ENCODE results near the gene C15orf39.

- TF ChIP-seq, protein P1, sequence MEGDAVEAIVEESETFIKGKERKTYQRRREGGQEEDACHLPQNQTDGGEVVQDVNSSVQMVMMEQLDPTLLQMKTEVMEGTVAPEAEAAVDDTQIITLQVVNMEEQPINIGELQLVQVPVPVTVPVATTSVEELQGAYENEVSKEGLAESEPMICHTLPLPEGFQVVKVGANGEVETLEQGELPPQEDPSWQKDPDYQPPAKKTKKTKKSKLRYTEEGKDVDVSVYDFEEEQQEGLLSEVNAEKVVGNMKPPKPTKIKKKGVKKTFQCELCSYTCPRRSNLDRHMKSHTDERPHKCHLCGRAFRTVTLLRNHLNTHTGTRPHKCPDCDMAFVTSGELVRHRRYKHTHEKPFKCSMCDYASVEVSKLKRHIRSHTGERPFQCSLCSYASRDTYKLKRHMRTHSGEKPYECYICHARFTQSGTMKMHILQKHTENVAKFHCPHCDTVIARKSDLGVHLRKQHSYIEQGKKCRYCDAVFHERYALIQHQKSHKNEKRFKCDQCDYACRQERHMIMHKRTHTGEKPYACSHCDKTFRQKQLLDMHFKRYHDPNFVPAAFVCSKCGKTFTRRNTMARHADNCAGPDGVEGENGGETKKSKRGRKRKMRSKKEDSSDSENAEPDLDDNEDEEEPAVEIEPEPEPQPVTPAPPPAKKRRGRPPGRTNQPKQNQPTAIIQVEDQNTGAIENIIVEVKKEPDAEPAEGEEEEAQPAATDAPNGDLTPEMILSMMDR (IDR thresholded peaks at IDR 0.05; ENCODE audit: borderline replicate concordance, extremely low read depth, low read length, poor library complexity, severe bottlenecking) = no peak
- TF ChIP-seq EZH2 (IDR thresholded peaks at IDR 0.05; ENCODE audit: borderline replicate concordance, low read depth, low read length, severe bottlenecking) = no peak
These were observed 27.1 kb downstream of the C15orf39 start for GRCh38 chr15:75228787-75229186.

All from DND-41 (cell line).